Panc1 (cell line): ENCODE results near the gene SLC5A2. TPM values are rescaled to one million over a fixed set of nuclear protein-coding genes. Genes with fewer than 3 reads are reported as not detected.

Experiments used
- ATAC-seq: fragments of 200-7000 bp; cut with Tn5 transposase; 2 replicates; pipeline ENCODE4 v1.9.1; 2020; ENCODE audit warnings: mild to moderate bottlenecking, moderate library complexity
- BruUV-seq: library from RNA; stranded (reverse); fragments of 400-500 nt; replicated peaks from 2 replicates; lab custom pipeline; 2021; lab: Mats Ljungman, UMichigan
- CTCF ChIA-PET: fragments of 300-600 bp; sonication (Branson Sonifier 250); formaldehyde crosslinking; loops from one replicate; lab custom pipeline; 2022; ENCODE audit warnings: antibody characterized with exemption; lab: Charles Lee
- POLR2A ChIA-PET: fragments of 300-600 bp; sonication (Branson Sonifier 250); formaldehyde crosslinking; loops from one replicate; lab custom pipeline; 2022; ENCODE audit warnings: antibody characterized with exemption; lab: Charles Lee
- DNase-seq: peaks from one replicate; pipeline ENCODE4 v3.0.0-alpha.2; 2010; ENCODE audit warnings: low read depth, low spot score
- H3K27ac ChIP-seq: 2 replicates; pipeline ENCODE4 v1.5.1; 2011; ENCODE audit warnings: mild to moderate bottlenecking, low read length, inconsistent platforms
- H3K27me3 ChIP-seq: fragments of 200-500 bp; sonication (Bioruptor generic); 2 replicates; pipeline ENCODE4 v1.6.0; 2014; ENCODE audit warnings: low read length, inconsistent platforms; ENCODE audit not compliant: control insufficient read depth, insufficient read depth
- H3K36me3 ChIP-seq: fragments of 200-500 bp; sonication (Bioruptor generic); 2 replicates; pipeline ENCODE4 v1.5.1; 2014; ENCODE audit warnings: inconsistent platforms, mild to moderate bottlenecking, low read length, moderate library complexity; ENCODE audit not compliant: control insufficient read depth, insufficient read depth
- H3K4me1 ChIP-seq: 2 replicates; pipeline ENCODE4 v1.5.1; 2011; ENCODE audit warnings: inconsistent platforms, mild to moderate bottlenecking, low read length, moderate library complexity; ENCODE audit not compliant: control insufficient read depth, insufficient read depth
- H3K4me3 ChIP-seq, 2 experiments: 2 replicates each; pipeline ENCODE4 v1.5.1; 2011 to 2012; ENCODE audit warnings: low read depth in 2 of 2, low read length in 2 of 2, mild to moderate bottlenecking in 2 of 2, inconsistent platforms in 1 of 2, moderate library complexity in 1 of 2
- H3K9me3 ChIP-seq: fragments of 200-500 bp; sonication (Bioruptor generic); 2 replicates; pipeline ENCODE4 v1.5.1; 2014; ENCODE audit warnings: low read depth, mild to moderate bottlenecking, inconsistent platforms, low read length, moderate library complexity; ENCODE audit not compliant: control insufficient read depth, insufficient read depth
- CTCF ChIP-seq: fragments of 450-650 bp; IDR thresholded peaks from 2 replicates; pipeline ENCODE4 v1.5.1; 2017; ENCODE audit warnings: mild to moderate bottlenecking
- POLR2AphosphoS5 ChIP-seq: IDR thresholded peaks from 2 replicates; pipeline ENCODE4 v1.6.1; 2012; ENCODE audit warnings: mild to moderate bottlenecking, low read depth, low read length, moderate library complexity
- REST ChIP-seq, 2 experiments: IDR thresholded peaks; 2 replicates each; pipeline ENCODE4 v1.6.1; 2011 to 2012; ENCODE audit warnings: low read depth in 2 of 2, control low read depth in 1 of 2, low read length in 1 of 2, mild to moderate bottlenecking in 1 of 2, moderate library complexity in 1 of 2; ENCODE audit not compliant: insufficient read depth in 1 of 2
- SIN3A ChIP-seq: IDR thresholded peaks from 2 replicates; pipeline ENCODE4 v1.6.1; 2012; ENCODE audit warnings: low read depth, mild to moderate bottlenecking, low read length, moderate library complexity, borderline replicate concordance; ENCODE audit not compliant: insufficient read depth
- TCF7L2 ChIP-seq: IDR thresholded peaks from 2 replicates; pipeline ENCODE4 v1.6.1; 2011; ENCODE audit warnings: mild to moderate bottlenecking, low read depth, low read length, inconsistent platforms
- in situ Hi-C: cut with HindIII; loops from 2 replicates; pipeline ENCODE4 v1.10.0; 2016; ENCODE audit warnings: low sequenced_read_pairs, low pct_unique_long_range_greater_than_20kb
- intact Hi-C: fragments of 100-400 bp; cut with micrococcal nuclease; formaldehyde crosslinking; loops from one replicate; pipeline ENCODE4 v1.10.0; 2022; ENCODE audit not compliant: unreplicated experiment
- total RNA-seq: library from RNA; stranded (reverse); gene quantifications from one replicate; pipeline ENCODE4 v1.2.1, GENCODE V29; 2021; ENCODE audit not compliant: unreplicated experiment

SLC5A2 gene
- total RNA-seq, 1 experiment from 2014 or later = 0.15 TPM

- in situ Hi-C loops = no loop called here
- CTCF ChIA-PET = no interaction called here
- POLR2A ChIA-PET = no interaction called here
Measured at GRCh38 chr16:31439519-31439918, 43.4 kb upstream of the SLC5A2 start.

GRCh38 chr16:31440516-31441184, 42.3 kb upstream of the SLC5A2 start:
- Histone ChIP-seq H3K27ac (no peak overlapping the region), H3K4me1 (no peaks in the 10 kb centered on the region), H3K27me3 (no peaks in the 10 kb centered on the region), H3K9me3 (no peaks in the 10 kb centered on the region), H3K36me3 (no peaks in the 10 kb centered on the region), H3K4me3 (no peak overlapping the region)
- ATAC-seq (no peak), DNase-seq (no peak)
- ChIA-PET CTCF (no interaction called here), POLR2A (no interaction called here)
- in situ Hi-C loops = no loop called here
- BruUV-seq = no TSS peak
- TF ChIP-seq POLR2AphosphoS5 (no peak), CTCF (no peak)
- intact Hi-C loops = loop anchor here (10.0 kb wide), 2 partner anchors 106 to 446 kb away; no protein-coding TSS in a partner anchor

More at GRCh38 chr16:31439519-31439918, 43.4 kb upstream of the SLC5A2 start:
- Histone ChIP-seq H3K4me3 (no peak overlapping the region), H3K27ac (no peak overlapping the region), H3K4me1 (no peaks in the 10 kb centered on the region), H3K9me3 (no peaks in the 10 kb centered on the region), H3K36me3 (no peaks in the 10 kb centered on the region), H3K27me3 (no peaks in the 10 kb centered on the region)
- intact Hi-C loops = no loop called here
- TF ChIP-seq POLR2AphosphoS5 (no peak), CTCF (no peak)
- DNase-seq (no peak), ATAC-seq (no peak)
- no TSS peak for BruUV-seq

- no peak for DNase-seq
- in situ Hi-C loops = no loop called here
Measured at GRCh38 chr16:31441956-31442355, 41.0 kb upstream of the SLC5A2 start.

More at GRCh38 chr16:31441956-31442355, 41.0 kb upstream of the SLC5A2 start:
- no peaks in the 10 kb centered on the region for H3K4me1 ChIP-seq
- no peaks in the 10 kb centered on the region for H3K27me3 ChIP-seq
- POLR2A ChIA-PET = interaction anchor here (0.6 kb wide), 1 partner anchor 8 kb away, joined by 6 read pairs; no protein-coding TSS in a partner anchor
- CTCF ChIA-PET = no interaction called here
- peak overlapping the region; percentile 63 to 64 for H3K4me3 ChIP-seq
- no peak for ATAC-seq
- H3K36me3 ChIP-seq = no peaks in the 10 kb centered on the region
- H3K9me3 ChIP-seq = no peaks in the 10 kb centered on the region
- intact Hi-C loops = loop anchor here (2.0 to 10.0 kb wide), 3 partner anchors 107 to 447 kb away; no protein-coding TSS in a partner anchor
- TF ChIP-seq TCF7L2 (no peak), CTCF (no peak), REST (IDR thresholded peaks at IDR 0.05; ENCODE audit: insufficient read depth in 1 of 2, low read depth in 2 of 2, low read length in 1 of 2) (no peak), POLR2AphosphoS5 (no peak), SIN3A (no peak)
- no TSS peak for BruUV-seq
- H3K27ac ChIP-seq = no peak overlapping the region
